GM19023 (cell line): ENCODE data around the gene CEACAM21.

Experiments used
- ATAC-seq: cut with Tn5 transposase; IDR thresholded peaks from one replicate; pipeline ENCODE4 v1.9.1; 2021; ENCODE audit warnings: mild to moderate bottlenecking, moderate library complexity; ENCODE audit not compliant: unreplicated experiment

CEACAM21 gene

GRCh38 chr19:41584260-41584810, 8.4 kb downstream of the CEACAM21 start:
- ATAC-seq, result no peak

GRCh38 chr19:41584931-41585330, 9.0 kb downstream of the CEACAM21 start:
- no peak for ATAC-seq

- no peak for ATAC-seq
Observed at GRCh38 chr19:41586064-41586463, 10.1 kb downstream of the CEACAM21 start.

GRCh38 chr19:41587101-41587837, 11.3 kb downstream of the CEACAM21 start:
- ATAC-seq, result no peak

GRCh38 chr19:41587838-41588210, 11.9 kb downstream of the CEACAM21 start:
- ATAC-seq, result no peak

GRCh38 chr19:41588497-41589209, 12.7 kb downstream of the CEACAM21 start:
- no peak for ATAC-seq

GRCh38 chr19:41589371-41589770, 13.4 kb downstream of the CEACAM21 start:
- no peak for ATAC-seq

DNA sequence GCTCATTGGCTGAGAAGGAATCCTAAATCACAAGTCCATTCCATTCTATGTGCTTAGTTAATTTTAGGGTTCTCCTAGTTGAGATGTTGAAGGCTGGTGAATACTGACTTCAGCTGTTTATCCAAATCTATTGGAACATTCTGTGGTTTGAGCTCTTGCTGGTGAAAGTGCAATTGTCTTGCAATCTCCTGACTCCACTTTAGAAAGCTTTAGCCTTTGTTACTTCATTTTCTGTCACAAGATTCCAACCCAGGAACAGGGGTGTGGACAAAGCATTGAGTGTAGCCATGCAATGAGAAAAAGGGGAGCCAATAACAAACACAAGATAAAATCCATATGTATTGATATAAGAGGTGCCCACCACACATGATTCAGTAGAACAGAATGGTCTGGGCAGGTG, 15.0 kb downstream of the CEACAM21 start:
- ATAC-seq, result no peak

- no peak for ATAC-seq
Observed at GRCh38 chr19:41591951-41592562, 16.1 kb downstream of the CEACAM21 start.

GRCh38 chr19:41595258-41595889, 19.4 kb downstream of the CEACAM21 start:
- ATAC-seq, result no peak

DNA sequence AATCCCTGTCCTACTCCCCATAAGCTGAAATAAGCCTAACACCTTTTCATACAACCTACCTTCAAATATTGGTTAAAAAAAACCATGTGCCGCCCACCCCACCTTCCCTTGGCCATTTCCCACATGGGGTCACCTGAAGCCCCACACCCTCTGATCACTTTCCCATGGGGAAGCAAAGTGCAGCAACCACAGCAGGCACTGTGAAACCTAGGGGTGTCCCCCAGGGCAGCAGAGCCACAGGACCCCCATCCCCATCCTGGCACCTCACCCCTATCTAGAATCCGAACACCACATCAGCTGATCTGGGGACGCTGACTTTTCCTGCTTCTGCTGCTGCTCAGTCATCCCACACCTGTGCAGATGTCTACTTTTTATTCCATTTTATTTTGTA, 19.9 kb downstream of the CEACAM21 start:
- ATAC-seq, result no peak

DNA sequence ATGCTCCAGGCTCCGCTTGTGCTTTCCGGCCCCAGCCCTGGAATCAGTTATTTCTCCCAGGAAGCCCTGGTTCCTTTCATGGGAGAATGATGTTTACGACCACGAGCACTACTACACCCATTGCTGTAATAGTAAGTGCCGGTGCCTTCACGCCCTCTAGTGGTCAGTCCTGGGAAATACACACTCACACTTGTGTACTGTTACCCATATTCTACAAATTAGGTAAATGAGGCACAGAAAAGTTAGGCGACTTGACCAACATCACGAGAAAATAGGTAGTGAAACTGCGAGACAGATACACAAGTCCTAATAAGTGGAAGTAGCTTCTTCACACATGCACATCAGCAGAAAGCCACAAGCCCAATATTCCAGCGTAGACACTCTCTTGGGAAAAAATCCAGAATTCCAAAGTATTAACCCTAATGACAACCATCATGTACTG, 21.7 kb downstream of the CEACAM21 start:
- no peak for ATAC-seq

- no peak for ATAC-seq
Observed at GRCh38 chr19:41599175-41599966, 23.4 kb downstream of the CEACAM21 start.

GRCh38 chr19:41601771-41602170, 25.8 kb downstream of the CEACAM21 start:
- ATAC-seq, result no peak

DNA sequence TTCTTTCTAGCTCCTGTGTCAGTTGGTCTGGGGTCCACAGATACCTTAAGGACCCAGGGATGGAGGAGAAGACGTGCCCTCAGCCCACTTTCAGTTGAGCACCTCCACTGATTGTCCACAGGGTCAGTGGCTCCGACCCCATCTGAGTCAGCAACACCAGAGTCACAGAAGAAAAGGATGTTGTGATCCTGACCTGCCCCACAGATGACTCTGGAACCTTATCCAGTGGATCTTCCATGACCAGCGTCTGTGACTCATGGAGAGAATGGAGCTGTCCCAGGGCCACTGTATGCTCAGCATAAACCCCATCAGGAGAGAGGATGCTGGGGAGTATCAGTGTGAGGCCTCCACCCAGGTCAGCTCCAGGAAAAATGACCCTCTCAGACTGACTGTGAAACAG, 28.9 kb downstream of the CEACAM21 start:
- no peak for ATAC-seq

DNA sequence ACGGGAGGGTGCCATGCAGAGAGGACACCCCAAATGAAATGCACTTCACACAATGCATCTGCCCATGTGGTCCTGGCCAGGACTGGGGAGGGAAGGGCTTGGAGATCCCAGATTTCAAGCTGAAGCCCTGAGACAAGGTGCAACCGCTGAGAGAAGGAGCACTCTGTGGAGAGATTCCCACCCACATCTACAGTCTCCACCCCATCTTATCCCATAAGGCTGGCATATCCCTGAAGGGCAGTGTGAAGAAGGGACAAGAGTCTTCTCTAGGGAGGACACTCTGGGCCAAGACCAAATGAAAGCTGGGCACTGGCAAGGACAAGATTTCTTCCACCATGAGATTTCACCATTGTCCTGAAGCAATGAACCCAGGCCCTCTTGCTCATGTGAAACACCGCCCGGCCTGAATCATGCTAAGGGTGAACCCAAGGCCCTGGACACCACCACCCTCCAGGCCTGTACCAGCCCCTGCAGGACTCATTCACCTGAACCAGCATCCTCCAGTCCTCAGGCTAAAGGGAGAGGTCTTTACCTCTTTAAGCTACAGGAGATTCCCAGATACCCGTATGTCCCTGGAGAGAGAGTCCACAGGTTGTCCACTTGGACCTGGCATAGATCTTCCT, 30.4 kb downstream of the CEACAM21 start:
- no peak for ATAC-seq

DNA sequence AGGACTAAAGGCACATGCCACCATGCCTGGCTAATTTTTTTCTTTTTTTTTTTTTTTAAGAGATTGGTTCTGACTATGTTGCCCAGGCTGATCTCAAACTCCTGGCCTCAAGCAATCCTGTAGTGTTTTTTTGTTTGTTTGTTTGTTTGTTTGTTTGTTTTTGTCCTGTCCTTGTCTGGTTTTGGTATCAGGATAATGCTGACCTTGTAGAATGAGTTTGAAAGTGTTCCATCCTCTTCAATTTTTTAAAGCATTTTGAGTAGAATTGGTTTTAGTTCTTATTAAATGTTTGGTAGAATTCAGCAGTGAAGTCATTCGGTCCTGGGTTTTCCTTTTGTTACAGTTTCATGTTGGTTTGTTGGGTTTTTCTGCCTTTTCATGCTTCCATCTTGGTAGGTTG, 31.7 kb downstream of the CEACAM21 start:
- ATAC-seq, result no peak

GRCh38 chr19:41610789-41611188, 34.8 kb downstream of the CEACAM21 start:
- no peak for ATAC-seq

DNA sequence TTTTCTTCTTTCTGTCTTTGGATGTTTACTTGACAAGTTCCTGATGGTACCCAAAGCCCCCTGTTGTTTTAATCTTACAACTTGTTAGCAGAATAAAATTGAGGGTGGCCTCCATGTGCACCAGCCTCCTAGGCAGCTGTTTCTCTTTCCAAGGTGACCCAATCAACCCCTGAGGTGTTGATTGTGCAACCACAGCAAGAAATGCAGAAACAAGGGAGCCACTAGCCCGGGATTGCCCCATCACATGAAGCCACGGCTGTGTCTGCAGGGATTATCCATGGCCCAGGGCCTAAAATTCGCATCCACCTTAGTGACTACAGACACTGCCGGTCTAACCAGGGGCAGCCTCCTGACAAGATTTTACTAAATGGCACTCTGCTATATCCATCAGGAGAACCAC, 36.5 kb downstream of the CEACAM21 start:
- no peak for ATAC-seq

- ATAC-seq, result no peak
Observed at GRCh38 chr19:41615207-41615606, 39.2 kb downstream of the CEACAM21 start.
